Activated naive CD8-positive, alpha-beta T cell (primary cell): Measurements from ENCODE around the gene ZNF83.
A peak's percentile ranks its signal among the peaks of the same experiment; 100 is the strongest.
"Not testable (repeated sequence)": the region's sequence is repeated elsewhere in the genome, so short reads cannot be mapped to it uniquely, and the experiment has no call there.

Source experiments
- H3K27ac Mint-ChIP-seq: one replicate; pipeline ENCODE4 v1.8.0; 2021; ENCODE audit warnings: mixed read lengths
- H3K27me3 Mint-ChIP-seq: one replicate; pipeline ENCODE4 v1.8.0; 2021; ENCODE audit warnings: mixed read lengths
- H3K36me3 Mint-ChIP-seq: one replicate; pipeline ENCODE4 v1.8.0; 2021; ENCODE audit warnings: mixed read lengths
- H3K4me1 Mint-ChIP-seq: one replicate; pipeline ENCODE4 v1.8.0; 2021; ENCODE audit warnings: low read depth, mixed read lengths
- H3K4me3 Mint-ChIP-seq: one replicate; pipeline ENCODE4 v1.8.0; 2021; ENCODE audit warnings: mild to moderate bottlenecking, mixed read lengths
- H3K9me3 Mint-ChIP-seq: one replicate; pipeline ENCODE4 v1.8.0; 2021; ENCODE audit warnings: low read depth, mixed read lengths

ZNF83 gene

DNA sequence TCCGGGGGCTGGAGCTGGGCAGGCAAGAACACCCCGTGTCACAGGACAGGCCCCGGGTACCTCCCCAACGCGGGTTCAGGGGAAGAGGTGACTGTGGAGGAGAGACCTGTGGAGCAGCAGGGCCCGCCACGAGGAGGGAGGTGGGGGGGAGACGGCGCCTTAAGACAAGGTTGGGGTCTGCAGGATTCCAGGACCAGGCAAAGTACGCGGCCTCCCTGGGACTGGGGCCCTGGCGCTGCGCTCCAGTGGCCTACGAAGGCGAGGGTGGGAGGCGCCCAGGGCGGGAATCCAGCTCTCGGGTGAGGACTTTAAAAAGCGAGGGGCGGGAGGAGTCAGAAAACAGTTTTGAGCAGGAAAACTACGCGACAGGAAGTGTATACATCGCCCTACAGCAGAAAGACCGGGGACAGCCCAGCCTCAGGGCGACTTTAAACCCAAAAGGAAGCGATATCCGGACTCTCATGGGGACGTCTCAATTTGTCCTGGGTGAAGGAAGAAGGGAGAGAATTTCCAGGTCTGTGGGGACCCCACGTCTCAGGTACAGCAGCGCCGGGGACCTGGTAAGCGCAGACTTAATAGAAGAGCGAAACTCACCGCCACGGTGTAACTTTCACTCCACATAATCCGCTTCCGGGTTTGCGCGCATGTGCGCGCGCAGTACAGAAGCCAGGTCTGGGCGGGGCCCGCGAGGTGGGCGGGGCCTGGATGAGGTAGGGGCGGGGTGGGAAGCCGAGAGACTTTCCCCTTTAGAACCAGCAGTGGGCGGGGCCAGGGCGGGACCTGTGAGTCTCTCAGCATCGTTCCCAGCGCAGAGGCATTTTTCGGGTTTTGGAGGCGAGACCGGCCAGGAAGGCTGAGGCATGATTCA lies at the start of gene ZNF83:
ZNF83 (minus strand) TSS at position 638 of the 868 bp plus-strand sequence.
- H3K36me3 Mint-ChIP-seq: peaks cover 12% of the 10 kb centered on the region
- peak within 1 kb of the TSS; percentile 97 for H3K4me3 Mint-ChIP-seq
- H3K9me3 Mint-ChIP-seq: peaks cover 15% of the 10 kb centered on the region
- peaks cover 17% of the 10 kb centered on the region for H3K4me1 Mint-ChIP-seq
- H3K27ac Mint-ChIP-seq: peak within 1 kb of the TSS; percentile 95
- no peaks in the 10 kb centered on the region for H3K27me3 Mint-ChIP-seq

GRCh38 chr19:52687684-52688083 lies 49.5 kb upstream of the ZNF83 start:
- peaks cover 8% of the 10 kb centered on the region for H3K36me3 Mint-ChIP-seq
- H3K27me3 Mint-ChIP-seq: no peaks in the 10 kb centered on the region
- H3K27ac Mint-ChIP-seq: no peak overlapping the region
- no peak overlapping the region for H3K4me3 Mint-ChIP-seq
- peaks cover 35% of the 10 kb centered on the region for H3K4me1 Mint-ChIP-seq
- H3K9me3 Mint-ChIP-seq: no peaks in the 10 kb centered on the region

- no peaks in the 10 kb centered on the region for H3K27me3 Mint-ChIP-seq
- H3K27ac Mint-ChIP-seq: no peak overlapping the region
- H3K4me3 Mint-ChIP-seq: no peak overlapping the region
- peaks cover 34% of the 10 kb centered on the region for H3K4me1 Mint-ChIP-seq
- H3K9me3 Mint-ChIP-seq: no peaks in the 10 kb centered on the region
- peaks cover 10% of the 10 kb centered on the region for H3K36me3 Mint-ChIP-seq
Measured at GRCh38 chr19:52685811-52686210, 47.7 kb upstream of the ZNF83 start.

- H3K4me1 Mint-ChIP-seq: peaks cover 21% of the 10 kb centered on the region
- H3K27ac Mint-ChIP-seq, H3K4me3 Mint-ChIP-seq, H3K27me3 Mint-ChIP-seq, H3K9me3 Mint-ChIP-seq: not testable (repeated sequence)
- H3K36me3 Mint-ChIP-seq: peaks cover 22% of the 10 kb centered on the region
Measured at GRCh38 chr19:52681216-52681615, 43.1 kb upstream of the ZNF83 start.

GRCh38 chr19:52679598-52679997 lies 41.4 kb upstream of the ZNF83 start:
- Mint-ChIP-seq H3K9me3 (peaks cover 4% of the 10 kb centered on the region), H3K27me3 (no peaks in the 10 kb centered on the region), H3K27ac (no peak overlapping the region), H3K36me3 (peaks cover 28% of the 10 kb centered on the region), H3K4me3 (peak overlapping the region; percentile 27), H3K4me1 (peaks cover 17% of the 10 kb centered on the region)

- H3K27me3 Mint-ChIP-seq, H3K27ac Mint-ChIP-seq, H3K9me3 Mint-ChIP-seq, H3K4me3 Mint-ChIP-seq: not testable (repeated sequence)
- peaks cover 30% of the 10 kb centered on the region for H3K4me1 Mint-ChIP-seq
- H3K36me3 Mint-ChIP-seq: peaks cover 39% of the 10 kb centered on the region
Measured at GRCh38 chr19:52675239-52675638, 37.1 kb upstream of the ZNF83 start.

GRCh38 chr19:52673014-52673413 lies 34.9 kb upstream of the ZNF83 start:
- Mint-ChIP-seq H3K36me3 (peaks cover 46% of the 10 kb centered on the region), H3K27ac (no peak overlapping the region), H3K9me3 (no peaks in the 10 kb centered on the region), H3K4me1 (peaks cover 24% of the 10 kb centered on the region), H3K4me3 (no peak overlapping the region), H3K27me3 (no peaks in the 10 kb centered on the region)

DNA sequence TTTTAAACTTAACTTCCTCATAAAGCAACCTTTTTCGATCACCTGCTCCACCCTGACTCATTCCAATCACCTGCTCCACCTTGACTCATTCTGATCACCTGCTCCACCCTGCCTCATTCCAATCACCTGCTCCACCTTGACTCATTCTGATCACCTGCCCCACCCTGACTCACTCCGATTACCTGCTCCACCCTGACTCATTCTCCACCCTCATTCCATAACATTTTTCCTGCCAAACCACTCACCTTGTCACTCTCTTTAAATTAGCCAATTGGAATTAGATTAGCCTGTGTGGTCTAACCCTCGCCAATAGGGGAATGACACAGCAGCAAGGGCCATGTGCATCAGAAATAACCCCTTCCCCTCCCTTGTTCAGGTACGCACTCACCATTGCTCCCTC lies 31.9 kb upstream of the ZNF83 start:
- H3K4me3 Mint-ChIP-seq: no peak overlapping the region
- H3K9me3 Mint-ChIP-seq: no peaks in the 10 kb centered on the region
- no peak overlapping the region for H3K27ac Mint-ChIP-seq
- H3K4me1 Mint-ChIP-seq: peaks cover 23% of the 10 kb centered on the region
- no peaks in the 10 kb centered on the region for H3K27me3 Mint-ChIP-seq
- H3K36me3 Mint-ChIP-seq: peaks cover 44% of the 10 kb centered on the region

GRCh38 chr19:52669586-52669985 lies 31.4 kb upstream of the ZNF83 start:
- Mint-ChIP-seq H3K9me3 (no peaks in the 10 kb centered on the region), H3K36me3 (peaks cover 41% of the 10 kb centered on the region)

GRCh38 chr19:52667972-52668371 lies 29.8 kb upstream of the ZNF83 start:
- Mint-ChIP-seq H3K4me1 (peaks cover 15% of the 10 kb centered on the region), H3K36me3 (peaks cover 42% of the 10 kb centered on the region), H3K27me3 (no peaks in the 10 kb centered on the region), H3K9me3 (no peaks in the 10 kb centered on the region), H3K4me3 (no peak overlapping the region), H3K27ac (no peak overlapping the region)

More at GRCh38 chr19:52669586-52669985, 31.4 kb upstream of the ZNF83 start:
- H3K4me3 Mint-ChIP-seq: no peak overlapping the region
- H3K27ac Mint-ChIP-seq: no peak overlapping the region
- no peaks in the 10 kb centered on the region for H3K27me3 Mint-ChIP-seq
- H3K4me1 Mint-ChIP-seq: peaks cover 23% of the 10 kb centered on the region

GRCh38 chr19:52666506-52666905 lies 28.4 kb upstream of the ZNF83 start:
- no peaks in the 10 kb centered on the region for H3K9me3 Mint-ChIP-seq
- peaks cover 12% of the 10 kb centered on the region for H3K4me1 Mint-ChIP-seq
- no peaks in the 10 kb centered on the region for H3K27me3 Mint-ChIP-seq
- no peak overlapping the region for H3K4me3 Mint-ChIP-seq
- H3K27ac Mint-ChIP-seq: no peak overlapping the region
- H3K36me3 Mint-ChIP-seq: peaks cover 37% of the 10 kb centered on the region

DNA sequence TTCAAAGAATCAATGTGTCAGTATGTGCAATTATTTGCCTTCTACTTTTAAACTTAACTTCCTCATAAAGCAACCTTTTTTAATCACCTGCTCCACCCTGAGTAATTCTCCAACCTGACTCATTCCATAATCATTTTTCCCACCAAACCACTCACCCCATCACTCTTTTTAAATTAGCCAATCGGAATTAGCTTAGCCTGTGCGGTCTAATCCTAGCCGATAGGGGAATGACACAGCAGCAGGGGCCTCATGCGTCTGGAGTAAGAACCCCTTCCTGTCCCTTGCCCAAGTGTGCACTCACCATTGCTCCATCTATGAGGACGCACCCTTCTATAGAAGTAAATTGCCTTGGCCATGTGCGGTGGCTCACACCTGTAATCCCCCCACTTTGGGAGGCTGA lies 27.4 kb upstream of the ZNF83 start:
- H3K36me3 Mint-ChIP-seq: peaks cover 35% of the 10 kb centered on the region
- no peak overlapping the region for H3K27ac Mint-ChIP-seq
- no peaks in the 10 kb centered on the region for H3K27me3 Mint-ChIP-seq
- peaks cover 5% of the 10 kb centered on the region for H3K4me1 Mint-ChIP-seq
- H3K9me3 Mint-ChIP-seq: no peaks in the 10 kb centered on the region
- H3K4me3 Mint-ChIP-seq: no peak overlapping the region

DNA sequence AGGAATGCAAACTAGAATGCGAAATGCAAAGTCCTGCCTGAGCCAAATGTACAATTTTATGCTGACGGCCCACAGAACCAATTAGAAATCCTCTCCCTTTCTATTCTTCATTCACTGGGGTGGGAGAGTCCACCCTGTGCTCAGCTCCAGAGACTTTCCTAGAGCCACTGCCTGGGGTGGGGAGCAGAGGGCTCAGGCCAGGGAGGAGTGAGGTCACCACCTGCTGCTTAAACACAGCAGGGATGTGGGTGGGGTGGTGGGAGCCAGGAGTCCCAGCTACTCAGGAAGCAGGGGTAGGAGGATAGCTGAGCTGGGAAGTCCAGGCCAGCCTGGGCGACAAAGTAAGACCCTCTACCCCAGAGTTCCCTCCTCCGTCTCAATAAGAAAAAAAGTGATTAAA lies 26.9 kb upstream of the ZNF83 start:
- Mint-ChIP-seq H3K9me3 (no peaks in the 10 kb centered on the region), H3K27ac (no peak overlapping the region), H3K27me3 (no peaks in the 10 kb centered on the region), H3K36me3 (peaks cover 36% of the 10 kb centered on the region), H3K4me3 (no peak overlapping the region), H3K4me1 (peaks cover 3% of the 10 kb centered on the region)

- Mint-ChIP-seq H3K27me3 (no peaks in the 10 kb centered on the region), H3K27ac (no peak overlapping the region), H3K4me1 (peaks cover 1% of the 10 kb centered on the region), H3K36me3 (peaks cover 34% of the 10 kb centered on the region), H3K9me3 (peaks cover under 1% of the 10 kb centered on the region), H3K4me3 (no peak overlapping the region)
Measured at GRCh38 chr19:52664461-52664860, 26.3 kb upstream of the ZNF83 start.

- H3K4me1 Mint-ChIP-seq: peaks cover 1% of the 10 kb centered on the region
- H3K27ac Mint-ChIP-seq: no peak overlapping the region
- H3K36me3 Mint-ChIP-seq: peaks cover 41% of the 10 kb centered on the region
- no peaks in the 10 kb centered on the region for H3K27me3 Mint-ChIP-seq
- peaks cover 3% of the 10 kb centered on the region for H3K9me3 Mint-ChIP-seq
- no peak overlapping the region for H3K4me3 Mint-ChIP-seq
Measured at GRCh38 chr19:52662631-52663030, 24.5 kb upstream of the ZNF83 start.

DNA sequence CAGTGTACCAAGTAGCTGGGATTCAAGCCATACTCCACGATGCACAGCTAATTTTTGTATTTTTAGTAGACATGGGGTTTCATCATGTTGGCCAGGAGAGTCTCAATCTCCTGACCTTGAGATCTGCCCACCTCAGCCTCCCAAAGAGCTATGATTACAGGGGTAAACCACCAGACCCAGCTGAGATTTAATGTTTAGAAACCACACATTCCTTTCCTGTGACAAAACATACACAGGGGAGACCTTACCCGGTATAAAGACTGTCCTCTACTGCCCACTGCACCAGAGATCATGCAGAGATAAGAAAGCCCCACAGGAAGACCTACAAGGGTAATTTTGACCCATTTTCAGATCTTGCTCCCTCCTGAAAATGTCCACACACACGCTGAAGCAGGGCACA lies 22.8 kb upstream of the ZNF83 start:
- H3K9me3 Mint-ChIP-seq: peaks cover 3% of the 10 kb centered on the region
- peaks cover 42% of the 10 kb centered on the region for H3K36me3 Mint-ChIP-seq
- H3K4me1 Mint-ChIP-seq: no peaks in the 10 kb centered on the region
- H3K27ac Mint-ChIP-seq: no peak overlapping the region
- no peaks in the 10 kb centered on the region for H3K27me3 Mint-ChIP-seq
- no peak overlapping the region for H3K4me3 Mint-ChIP-seq
